NCI-H2227 (cell line): ENCODE measurements around the gene ATPAF2.

Experiments used
- DNase-seq: peaks from one replicate; lab custom pipeline; 2025; ENCODE audit not compliant: unreplicated experiment; lab: John Stamatoyannopoulos, UW

The ATPAF2 gene

GRCh38 chr17:18040261-18040858 lies 1.4 kb upstream of the ATPAF2 start:
- DNase-seq, result no peak

DNA sequence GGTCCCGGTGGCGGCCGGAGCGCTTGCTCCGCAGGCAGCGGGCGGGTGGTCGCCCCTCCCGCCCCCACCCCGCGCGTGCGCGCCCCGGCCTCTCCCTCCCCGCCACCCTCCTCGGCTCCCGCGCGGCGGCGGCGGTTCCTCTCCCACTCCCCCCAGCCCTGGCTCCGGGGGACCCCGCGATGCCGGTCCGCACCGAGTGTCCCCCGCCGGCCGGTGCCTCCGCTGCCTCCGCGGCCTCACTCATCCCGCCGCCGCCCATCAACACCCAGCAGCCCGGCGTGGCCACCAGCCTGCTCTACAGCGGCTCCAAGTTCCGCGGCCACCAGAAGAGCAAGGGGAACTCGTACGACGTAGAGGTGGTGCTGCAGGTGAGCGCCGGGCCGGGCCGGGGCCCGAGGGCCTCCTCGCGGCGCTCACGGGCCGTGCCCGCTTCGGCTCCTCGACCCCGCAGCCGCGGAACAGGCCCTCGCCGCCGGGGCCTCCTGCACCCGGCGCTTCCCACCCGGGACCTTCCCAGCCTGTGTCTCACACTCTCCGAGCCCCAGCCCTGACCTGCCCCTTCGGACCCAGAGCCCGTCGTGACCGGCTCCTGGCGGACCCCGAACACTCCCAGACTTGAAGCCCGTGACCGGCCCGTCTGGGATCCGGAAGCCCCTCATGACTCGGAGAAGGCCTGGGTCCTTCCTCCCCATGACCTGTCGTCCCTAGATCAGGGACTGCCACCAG lies 730 bp upstream of the ATPAF2 start:
- peak; percentile 61 for DNase-seq

DNA sequence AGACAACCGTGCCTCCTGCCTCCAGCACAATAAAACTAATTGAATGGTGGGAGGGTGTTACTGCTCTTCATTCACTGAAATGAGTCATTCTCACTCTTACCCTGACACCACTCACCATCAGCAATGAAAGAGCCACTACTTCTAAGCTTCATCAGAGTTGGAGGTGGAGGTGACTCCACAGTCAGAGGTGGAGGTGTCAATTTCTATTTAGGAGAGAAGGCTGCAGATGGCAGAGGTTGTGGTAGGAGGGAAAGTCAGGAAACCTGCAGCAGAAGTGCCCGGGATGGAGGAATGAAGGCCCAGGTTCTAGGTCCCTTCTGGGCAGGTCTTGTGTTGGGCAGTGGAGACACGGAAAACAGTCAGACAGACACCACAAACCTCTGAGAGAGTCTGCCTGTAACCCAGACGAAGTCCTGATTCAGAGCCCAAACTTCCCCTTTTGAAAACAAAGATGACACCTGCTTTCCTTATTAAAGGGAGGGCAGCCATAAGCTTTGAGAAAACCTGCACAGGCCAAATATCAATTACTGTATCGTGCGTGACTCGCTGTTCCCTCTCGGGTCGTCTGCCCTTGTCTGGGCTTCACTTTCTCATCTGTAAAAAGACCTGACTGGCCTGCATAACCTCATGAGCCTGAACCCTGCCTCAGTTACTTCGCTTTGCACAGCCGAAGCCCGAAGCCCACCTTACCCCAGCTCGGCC lies 668 bp downstream of the ATPAF2 start:
- DNase-seq, result no peak

DNA sequence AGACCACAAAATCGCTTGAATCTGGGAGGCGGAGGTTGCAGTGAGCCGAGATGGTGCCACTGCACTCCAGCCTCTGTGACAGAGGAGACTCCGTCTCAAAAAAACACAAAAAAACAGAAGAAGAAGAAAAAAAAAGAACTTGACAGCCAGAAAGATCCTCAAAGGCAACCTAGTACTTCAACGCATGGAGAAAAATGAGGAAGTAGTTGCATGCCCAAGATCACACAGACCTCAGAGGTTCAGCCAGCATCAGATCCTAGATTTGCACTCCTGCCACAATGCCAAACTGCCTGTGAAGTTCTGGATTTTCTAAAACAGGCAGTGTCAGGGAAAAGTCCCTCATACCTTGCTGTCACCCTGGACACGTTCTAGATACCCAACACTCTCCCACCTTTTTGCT lies 1.5 kb downstream of the ATPAF2 start:
- DNase-seq, result no peak

- no peak for DNase-seq
Measured at GRCh38 chr17:18035704-18036103, 3.3 kb downstream of the ATPAF2 start.

DNA sequence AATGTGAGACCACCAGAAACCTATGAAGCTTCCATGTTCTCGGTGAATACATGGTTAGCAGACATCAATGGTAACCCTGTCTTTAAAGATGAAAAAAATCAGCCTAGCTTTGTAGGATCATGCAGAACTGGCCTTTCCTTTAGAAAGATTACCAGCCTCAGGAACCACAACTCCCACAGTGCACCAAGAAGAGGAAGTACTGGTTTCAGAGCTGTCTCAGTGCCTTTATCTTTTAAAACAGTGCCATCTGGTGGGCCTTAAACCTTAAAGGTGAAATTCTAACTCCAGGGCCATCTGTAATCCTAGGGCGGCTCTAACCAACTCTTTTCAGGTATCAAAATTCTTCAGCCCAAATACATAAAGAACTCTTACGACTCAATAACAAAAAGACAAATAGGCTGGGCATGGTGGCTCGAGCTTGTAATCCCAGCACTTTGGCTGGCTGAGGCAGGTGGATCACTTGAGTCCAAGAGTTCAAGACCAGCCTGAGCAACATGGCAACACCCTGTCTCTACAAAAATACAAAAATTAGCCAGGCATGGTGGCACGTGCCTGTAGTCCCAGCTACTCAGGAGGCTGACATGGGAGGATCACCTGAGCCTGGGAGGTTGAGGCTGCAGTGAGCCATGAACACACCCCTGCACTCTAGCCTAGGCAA lies 5.4 kb downstream of the ATPAF2 start:
- peak; percentile 81 for DNase-seq

GRCh38 chr17:18031955-18032354 lies 7.0 kb downstream of the ATPAF2 start:
- DNase-seq, result no peak

GRCh38 chr17:18028952-18029540 lies 9.9 kb downstream of the ATPAF2 start:
- DNase-seq, result no peak

DNA sequence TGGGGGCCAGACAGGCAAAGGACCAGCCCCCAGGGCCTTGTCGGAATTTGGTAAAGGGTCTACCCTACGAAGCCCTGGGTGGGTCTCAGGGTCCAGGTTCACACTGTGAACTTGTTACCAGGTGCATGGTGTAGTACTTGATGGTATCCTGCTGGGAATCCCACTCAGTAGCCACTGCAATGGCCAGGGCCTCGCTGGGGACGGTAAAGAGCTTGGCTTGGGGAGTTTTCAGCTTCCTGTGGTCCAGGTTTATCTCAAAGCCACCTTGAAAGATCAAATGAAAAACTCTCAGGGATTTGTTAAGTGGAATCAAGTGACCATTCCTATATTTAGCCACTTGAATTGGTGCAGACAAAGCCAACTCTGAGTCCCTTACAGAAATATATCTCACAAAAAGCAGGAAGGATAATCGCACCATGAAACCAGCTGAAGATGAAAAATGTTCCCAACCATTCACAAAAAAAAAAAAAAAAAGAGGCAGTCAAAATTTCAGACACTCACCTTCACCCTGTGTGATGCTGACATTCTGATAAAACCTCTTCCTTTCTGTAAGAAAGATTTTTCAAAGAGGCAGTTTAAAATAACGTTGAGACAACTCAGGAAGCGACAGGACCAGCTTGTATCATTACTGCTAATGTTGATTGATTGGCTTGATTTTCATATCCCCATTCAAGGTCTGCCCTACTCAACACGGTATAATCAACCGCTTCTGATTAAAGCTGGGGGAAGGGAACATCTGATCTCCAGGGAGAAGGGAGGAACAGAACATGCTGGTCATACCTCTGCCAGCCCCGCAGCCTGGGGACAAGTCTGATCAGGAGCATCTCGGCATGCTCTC lies 10.6 kb downstream of the ATPAF2 start:
- DNase-seq, result no peak

DNA sequence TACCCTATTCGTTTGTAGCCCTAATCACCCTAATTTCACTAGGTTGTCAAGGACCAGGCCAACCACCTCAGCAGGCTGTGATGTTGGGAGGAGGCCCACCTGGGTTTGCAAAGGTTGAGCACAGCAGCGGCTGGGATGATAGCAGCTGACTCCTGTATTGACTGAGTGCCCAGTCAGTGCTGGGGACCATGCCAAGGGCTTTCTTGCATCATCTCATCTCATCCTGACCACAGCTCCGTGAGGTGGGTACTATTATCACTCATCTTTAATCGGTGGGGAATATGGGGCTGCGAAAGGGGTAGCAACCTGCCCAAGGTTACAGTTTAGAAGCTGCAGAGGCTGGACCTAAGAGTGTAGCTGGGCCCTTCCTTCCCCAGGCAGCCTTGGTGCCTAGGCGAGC lies 11.7 kb downstream of the ATPAF2 start:
- DNase-seq, result no peak

GRCh38 chr17:18025945-18026776 lies 12.8 kb downstream of the ATPAF2 start:
- DNase-seq, result no peak

DNA sequence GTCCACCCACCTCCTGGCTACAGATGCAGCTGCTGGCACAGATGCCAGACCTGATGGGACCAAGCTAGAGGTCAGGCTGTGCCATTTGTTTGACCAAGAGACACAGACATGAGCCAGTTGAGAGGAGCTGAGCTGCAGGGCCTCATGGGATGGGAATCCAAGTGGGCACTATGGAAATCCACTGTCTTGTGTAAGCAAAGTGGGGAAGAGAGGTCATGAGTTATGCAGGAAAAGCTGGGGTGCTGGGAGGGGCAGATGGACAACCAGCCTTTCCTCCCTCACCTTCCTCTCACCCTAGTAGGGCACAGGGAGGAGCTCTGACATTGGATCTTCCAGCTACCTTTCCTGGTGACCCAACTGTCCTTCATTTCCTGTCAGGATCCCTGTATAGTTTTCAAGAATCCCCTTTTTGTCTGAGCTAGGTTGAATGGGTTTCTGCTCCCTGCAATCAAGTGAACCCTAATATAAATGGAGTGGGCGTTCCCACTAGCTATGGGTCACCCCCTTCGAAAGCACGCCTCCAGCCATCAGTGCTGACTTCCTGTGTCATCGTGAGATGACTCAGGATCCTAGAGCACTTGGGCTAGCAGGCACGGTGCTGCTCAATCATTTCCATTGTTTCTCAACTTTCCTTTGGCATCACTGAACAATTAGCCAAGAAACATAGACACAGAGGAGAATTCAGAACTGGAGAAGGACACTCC lies 13.6 kb downstream of the ATPAF2 start:
- DNase-seq, result no peak

DNA sequence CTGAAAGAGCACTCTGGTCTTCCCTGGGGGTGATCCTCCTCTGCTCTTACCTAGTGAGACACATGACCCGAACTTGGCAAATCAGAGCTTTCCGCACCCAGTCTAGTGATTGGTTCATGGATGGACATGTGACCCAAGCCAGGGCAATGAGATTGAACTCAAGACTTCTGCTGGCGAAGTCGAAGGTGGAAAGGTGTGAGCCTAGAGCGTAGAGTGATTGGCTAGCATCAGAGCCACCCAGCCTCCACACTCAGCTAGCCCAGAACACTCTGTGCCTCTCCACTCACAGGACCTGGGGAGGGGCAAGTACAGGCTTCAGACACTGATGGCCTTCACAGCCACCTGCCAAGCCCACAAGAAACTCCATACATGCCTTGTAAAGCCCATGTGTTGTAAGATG lies 17.6 kb downstream of the ATPAF2 start:
- DNase-seq, result no peak

GRCh38 chr17:18020971-18021370 lies 18.0 kb downstream of the ATPAF2 start:
- DNase-seq, result no peak

DNA sequence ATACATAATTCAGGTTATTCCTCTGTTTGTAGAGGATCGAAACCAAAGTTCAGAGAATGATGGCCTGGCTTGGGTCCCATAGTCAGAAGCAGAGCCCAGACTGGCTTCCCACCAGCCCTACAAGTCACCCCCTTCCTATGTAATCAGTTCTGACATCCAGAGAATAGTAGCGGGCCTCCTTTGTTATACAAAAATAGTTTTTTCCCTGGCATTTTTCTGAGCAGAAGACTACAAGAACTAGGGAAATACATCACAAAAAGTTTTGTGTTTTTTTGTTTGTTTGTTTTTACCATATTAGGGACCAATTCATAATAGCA lies 19.2 kb downstream of the ATPAF2 start:
- DNase-seq, result no peak

DNA sequence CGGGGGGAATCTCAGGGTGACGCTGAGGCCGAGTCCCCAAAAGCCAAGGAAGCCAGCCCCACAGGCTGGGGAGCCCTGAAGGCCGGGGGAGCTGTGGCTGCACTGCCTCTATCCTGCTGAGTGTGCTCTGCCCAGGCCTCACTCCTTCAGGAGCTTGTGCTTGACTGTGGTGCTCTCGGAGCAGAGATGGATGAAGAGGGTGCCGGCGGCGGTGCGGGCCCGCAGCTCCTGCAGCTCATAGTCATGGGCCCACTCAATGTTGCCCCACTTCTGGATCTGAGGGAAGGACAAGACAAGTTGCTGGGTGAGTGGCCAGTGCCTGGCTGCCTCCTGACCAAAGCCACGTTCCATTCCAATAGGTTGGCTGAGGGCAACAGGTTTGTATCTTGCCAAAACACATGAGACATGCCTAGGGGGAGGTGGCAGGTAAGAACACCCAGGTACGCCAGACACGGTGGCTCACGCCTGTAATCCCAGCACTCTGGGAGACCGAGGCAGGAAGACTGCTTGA lies 20.5 kb downstream of the ATPAF2 start:
- DNase-seq, result no peak

DNA sequence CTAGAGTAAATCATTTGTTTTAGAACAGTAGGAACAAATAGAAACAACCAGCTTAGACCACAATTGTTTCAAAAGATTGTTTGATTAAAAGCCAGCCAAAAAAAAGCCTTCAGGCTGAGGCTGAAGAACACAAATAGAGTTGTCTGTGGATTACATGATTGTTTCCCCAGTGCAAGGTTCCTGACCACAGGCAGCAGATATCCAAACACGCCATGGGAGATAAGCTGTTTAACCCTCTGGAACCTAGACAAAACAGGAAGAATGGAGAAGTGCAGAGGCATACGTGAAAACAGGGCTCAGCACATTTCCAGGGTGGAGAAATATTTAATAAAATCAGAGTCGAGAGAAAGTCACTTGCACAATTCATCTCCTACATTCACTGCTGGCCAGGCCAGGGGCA lies 21.0 kb downstream of the ATPAF2 start:
- DNase-seq, result no peak

- no peak for DNase-seq
Measured at GRCh38 chr17:18016426-18016825, 22.5 kb downstream of the ATPAF2 start.

DNA sequence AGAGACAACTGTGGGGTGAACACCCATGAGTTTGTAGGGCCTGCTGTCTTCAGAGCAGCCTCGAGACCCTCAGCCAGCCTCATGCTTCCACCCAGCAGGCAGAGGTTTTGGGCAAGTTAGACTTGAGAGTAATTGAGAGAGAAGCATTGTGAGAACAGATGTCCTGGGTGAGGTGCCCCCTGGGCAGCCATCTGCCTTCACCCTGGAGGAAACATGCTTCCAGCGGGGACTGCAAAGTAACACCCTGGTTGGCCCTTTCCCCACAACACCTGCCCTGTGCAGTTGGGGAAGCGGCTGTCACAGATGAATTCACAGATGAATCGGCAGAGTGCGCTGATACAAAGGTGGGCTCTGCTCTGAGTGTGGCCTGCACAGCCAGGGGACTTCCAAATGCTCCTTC lies 23.4 kb downstream of the ATPAF2 start:
- no peak for DNase-seq
